Pericardium fibroblast (primary cell): ENCODE results near the gene HGFAC. TPM values are rescaled to one million over a fixed set of nuclear protein-coding genes. Genes with fewer than 3 reads are reported as not detected.

ENCODE experiments used
- total RNA-seq: library from RNA; depleted of rRNA; stranded (reverse); fragments of >200 nt; gene quantifications from 2 replicates; pipeline ENCODE4 v1.2.3, GENCODE V29; 2015

HGFAC gene
- total RNA-seq: not detected in 2 replicates

DNA sequence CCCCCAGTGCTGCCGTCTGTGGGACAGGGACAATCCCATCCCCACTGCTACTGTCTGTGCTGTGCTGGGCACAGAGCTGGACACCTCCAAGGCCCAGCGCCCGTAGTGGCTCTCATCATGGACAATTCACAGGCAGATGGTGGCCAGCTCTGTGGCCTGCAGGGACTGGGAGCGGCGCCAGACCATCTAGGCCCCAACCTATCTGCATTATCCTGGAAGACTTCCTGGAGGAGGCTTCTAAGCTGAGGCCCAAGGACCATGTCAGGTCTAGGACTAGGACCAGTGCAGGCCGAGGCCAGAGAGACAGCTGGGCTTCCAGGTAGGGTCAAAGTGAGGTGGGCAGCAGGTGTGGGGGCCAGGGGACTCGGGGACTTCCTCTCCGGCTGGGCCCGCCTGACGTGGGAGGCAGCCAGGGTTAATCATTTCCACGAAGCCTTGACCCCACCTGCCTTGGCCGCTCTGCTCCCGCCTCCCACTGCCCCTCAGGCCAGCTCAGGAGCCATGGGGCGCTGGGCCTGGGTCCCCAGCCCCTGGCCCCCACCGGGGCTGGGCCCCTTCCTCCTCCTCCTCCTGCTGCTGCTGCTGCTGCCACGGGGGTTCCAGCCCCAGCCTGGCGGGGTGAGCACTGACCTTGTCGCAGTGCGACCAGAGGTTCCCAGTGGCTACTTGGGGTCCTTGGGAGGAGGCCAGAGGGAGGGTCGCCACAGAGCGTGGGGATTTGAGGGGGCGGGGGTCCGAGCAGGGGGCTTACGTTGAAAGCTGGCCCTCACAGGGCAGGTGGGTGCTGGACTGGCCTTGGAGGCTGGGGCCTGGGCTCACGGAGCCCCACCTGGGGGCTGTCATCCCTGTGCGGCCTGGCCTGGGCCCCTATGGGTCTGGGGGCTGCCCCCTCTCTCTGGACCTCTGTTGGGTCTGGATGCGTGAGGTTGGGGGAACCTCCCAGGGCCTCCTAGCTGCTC lies at the start of gene HGFAC:
Gene HGFAC, plus strand, starts transcription at position 468 of the 959 bp plus-strand sequence. Its CDS starts 34 bp downstream, at position 502.

DNA sequence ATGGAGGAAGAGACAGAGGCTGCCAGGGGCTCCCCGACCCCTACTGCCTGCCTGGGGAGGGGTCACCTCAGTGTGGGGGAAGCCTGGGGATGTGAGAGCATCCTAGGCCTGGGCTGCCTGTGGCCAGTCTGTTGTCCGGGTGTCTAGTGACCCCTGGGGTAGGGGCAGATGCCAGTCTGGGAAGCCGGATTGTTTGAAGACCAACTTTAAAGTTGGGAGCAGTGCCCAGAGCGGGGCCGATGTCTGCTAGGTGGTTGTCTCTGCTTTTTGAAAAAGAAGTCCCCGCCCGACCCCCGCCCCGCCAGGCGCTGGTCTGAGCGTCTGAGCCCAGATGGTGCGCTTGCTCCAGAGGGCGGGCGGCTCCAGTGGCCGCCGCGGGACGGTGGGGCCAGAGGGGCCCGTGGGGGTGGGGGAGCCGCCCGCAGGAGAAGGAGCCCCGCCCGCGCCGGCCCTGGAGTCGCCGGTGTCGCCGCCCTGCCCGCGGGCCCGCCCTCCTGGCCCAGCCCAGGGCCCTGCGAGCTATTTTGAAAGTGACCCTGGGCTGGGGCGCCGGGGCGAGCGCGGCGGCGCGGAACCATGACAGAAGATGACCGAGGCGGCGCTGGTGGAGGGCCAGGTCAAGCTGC lies 21.1 kb downstream of the HGFAC start, which contains the start of gene DOK7:
Gene DOK7, plus strand, starts transcription at position 517 of the 626 bp plus-strand sequence. Its CDS starts 70 bp downstream, at position 587.

Other genes with a start within 250 kb of the HGFAC start
- gene MSANTD1, start 192.8 kb upstream of the HGFAC start, total RNA-seq: not detected in 2 replicates
- 7.4 and 7.6 TPM in 2 replicates for gene RGS12, start 148.9 kb upstream of the HGFAC start, total RNA-seq
- 0.09 TPM in 1 of 2 replicates, not detected in the other for gene DOK7, start 21.3 kb downstream of the HGFAC start, total RNA-seq
- 124 and 152 TPM in 2 replicates for gene LRPAP1, start 90.5 kb downstream of the HGFAC start, total RNA-seq